Measurements from ENCODE around the gene FHAD1.

The FHAD1 gene

DNA sequence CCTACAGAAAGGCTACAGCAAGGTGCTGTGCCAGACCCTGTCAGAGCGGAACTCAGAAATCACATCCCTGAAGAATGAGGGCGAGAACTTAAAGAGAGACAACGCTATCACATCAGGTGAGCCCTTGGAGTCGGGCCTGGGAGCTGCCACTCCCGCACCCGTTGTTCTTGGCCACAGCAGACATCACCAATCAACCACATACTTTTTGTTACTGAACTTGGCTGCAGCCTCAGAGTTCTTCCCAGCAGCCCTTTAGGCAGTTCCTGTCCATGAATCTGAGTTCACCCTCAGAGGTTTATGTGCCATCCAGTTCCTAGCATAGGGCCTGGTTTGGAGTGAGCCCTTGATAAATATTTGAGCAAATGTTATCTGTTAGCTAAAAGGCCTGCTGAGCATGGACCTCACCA, 61.6 kb downstream of the FHAD1 start:
- no peak for DNase-seq

DNA sequence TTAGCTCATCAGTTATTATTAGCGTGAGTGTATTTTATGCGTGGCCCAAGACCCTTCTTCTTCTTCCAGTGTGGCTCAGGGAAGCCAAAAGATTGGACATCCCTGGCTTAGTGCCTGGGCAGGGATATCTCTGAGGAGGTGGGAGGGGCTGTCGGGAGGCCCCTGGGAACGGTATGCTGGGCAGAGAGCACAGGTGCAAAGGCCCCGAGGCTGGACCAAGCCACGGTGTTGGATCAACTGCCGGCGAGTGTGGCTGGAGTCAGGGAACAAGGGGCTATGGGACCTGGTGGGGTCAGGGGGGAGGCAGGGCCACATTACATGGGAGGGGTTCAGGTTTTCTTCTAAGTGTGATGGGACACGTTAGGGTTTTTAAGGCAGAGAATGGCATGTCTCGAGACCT, 62.7 kb downstream of the FHAD1 start:
- no peak for DNase-seq

DNA sequence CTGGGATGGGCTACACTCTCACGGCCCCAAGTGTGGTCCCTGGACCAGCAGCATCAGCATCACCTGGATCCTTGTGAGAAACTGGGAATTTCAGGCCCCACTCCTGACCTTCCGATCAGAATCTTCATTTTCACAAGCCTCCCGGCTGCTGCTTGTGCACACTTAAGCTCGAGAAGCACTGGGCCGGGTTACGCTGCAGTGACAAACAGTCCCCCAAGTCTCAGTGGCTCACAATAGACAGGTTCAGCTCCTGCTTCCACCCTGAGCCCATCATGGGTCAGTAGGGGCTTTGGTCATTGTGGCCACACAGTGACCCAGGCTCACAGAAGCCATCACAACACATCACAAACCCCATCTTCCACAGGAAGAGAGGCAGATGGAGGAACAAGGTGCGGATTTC, 63.5 kb downstream of the FHAD1 start:
- no peak for DNase-seq

DNA sequence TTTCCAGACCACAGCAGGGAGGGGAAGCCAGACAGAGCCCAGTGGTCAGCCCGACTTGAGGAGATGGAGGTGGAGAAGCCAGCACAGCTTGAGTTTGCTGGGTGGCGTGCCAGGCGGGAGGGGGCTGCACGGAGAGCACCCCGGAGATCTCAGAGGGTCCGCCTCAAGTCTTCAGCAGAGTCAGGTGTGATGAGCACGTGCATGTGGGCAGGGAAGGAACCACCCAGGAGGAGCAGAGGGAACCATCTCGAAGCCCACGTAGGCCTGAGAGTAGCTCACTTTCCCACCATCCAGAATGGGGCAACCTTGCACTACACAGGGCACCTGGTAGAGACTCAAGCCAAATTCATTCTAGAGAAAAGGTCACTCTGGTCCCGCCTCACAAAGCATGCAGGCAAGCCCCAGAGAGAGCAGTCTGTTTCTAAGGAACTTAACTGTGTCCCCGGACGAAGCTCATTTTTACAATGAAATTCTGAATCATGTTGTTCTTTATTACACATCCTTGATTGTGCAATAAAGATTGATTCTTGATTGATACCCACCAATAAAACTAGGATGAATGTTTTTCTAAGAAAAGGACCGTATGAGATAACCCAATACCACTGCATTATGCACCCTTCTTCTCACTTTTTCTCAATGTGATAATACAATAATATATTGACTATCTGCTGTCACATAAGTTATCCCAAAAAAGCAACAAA, 64.2 kb downstream of the FHAD1 start:
- DNase-seq = no peak

DNA sequence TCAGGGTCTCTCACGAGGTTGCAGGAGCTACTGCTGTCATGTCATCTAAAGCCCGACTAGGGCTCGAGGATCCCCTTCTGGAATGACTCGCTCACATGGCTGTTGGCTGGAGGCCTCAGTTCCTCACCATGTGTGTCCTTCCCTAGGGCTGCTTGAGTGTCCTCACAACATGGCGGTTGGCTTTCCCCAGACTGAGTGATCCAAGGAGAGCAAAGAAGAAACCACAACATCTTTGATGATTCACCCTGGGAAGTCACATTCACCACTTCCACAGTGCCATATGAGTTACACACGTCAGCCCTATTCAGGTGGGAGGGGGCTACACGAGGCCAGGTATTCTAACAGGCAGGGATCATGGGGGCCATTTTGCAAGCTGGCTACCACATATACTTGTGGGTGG, 64.9 kb downstream of the FHAD1 start:
- DNase-seq = no peak

DNA sequence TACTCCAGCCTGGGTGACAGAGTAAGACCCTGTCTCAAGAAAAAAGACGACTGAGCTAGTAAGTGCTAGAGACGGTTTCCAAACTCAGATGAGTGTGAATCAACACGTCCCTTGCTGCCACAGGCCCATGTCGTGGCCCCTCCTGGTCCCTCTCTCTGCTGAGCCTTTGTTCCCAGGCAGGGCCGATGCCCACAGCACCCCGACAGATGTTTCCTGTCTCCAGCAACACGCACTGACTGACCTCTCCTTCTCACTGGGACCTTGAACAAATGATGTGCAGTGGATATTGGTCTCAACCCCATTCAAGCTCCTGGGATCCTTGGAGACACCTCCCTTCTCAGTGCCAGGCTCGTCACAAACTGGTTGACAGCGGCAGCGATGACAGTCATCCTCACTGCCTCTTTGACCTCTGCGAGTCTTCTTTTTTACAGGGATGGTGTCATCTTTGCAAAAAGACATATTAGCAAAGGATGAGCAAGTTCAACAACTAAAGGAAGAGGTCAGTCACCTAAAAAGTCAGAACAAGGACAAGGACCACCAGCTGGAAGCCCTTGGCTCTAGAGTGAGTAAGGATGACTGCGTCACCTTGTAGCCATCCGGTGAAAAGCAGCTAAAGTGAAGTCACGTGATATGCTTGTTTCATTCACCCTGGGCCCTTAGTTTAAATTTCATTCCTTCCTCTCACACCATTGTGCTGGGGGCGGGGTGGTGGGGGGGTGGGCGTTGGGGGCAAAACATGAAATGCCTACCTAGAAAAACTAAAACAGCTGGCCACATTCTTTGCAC, 65.8 kb downstream of the FHAD1 start:
- DNase-seq = no peak

DNA sequence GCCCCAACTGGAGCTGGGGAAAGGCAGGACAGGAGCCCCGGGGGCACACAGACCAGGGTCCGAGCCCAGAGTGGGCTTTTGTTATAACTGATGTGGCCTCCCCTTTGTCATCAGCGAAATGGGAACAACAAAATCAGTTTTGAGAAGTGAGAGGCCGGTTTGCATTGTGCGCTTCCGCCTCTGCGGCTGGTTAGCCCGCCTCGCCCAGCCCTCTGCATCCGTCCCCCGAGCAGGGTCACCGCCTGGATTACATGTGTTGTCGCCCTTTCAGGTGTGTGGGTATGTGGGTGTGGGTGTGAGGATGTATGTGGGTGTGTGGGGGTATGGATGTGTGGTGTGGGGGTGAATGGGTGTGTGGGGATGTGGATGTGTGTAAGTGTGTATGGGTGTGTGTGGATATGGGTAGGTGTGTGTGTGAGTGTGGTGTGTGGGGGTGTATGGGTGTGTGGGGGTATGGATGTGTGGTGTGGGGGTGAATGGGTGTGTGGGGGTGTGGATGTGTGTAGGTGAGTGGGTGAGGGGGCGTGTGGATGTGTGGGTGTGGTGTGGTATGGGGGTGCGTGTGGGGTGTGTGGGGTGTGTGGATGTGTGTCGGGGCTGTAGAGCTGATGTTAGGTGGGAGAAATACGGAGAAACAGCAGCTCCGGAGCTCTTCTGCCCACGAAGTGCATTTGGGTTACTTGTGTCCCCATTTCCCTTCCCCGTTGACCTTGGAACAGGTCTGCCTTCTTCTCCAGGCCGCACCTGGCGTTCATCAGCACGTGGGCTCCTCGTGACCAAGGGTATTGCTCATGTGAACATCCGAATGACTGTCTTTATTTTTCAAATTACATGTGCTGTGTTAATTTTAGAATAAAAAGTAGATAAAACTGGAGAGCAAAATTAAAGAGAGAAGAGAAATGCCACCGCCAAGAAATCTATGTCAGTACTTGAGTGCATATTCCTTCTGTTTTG, 67.6 kb downstream of the FHAD1 start:
- DNase-seq = no peak

DNA sequence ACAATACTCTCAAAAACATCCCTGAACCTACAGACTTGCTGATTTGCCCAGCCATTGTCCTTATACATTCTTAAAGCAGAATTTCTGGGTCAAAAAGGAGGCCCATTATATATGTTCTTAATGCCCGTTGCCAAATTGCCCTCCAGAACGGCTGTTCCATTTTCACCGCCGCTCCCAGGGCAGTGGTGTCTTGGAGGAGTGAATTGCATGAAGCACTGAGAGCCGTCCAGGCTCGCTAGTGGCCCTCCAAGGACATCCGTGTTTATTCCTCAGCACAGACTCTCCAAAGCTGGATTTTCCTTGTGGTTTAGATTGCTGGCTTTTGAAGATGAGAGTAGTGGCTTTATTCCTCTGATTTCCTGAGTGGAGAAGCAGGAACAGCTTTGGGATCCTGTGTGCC, 68.8 kb downstream of the FHAD1 start:
- no peak for DNase-seq

DNA sequence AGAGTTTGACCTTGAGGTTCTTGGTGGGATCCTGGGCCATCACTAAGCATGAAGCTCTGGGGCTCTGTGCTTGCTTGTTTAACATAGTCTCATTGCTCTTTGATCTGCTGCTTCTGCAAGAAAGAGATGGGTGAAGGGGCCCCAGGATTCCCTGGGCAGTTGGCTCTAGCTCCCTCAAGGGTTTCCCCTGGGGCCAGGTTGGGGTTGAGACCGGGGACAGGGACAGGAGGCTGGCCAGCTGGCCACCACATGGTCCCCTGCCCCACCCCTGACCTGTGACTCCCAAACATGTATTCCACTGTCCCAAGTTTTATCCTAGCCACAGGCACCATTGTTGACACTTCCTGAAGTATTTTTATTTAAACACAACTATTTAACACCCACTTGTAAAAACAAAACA, 69.5 kb downstream of the FHAD1 start:
- no peak for DNase-seq

DNA sequence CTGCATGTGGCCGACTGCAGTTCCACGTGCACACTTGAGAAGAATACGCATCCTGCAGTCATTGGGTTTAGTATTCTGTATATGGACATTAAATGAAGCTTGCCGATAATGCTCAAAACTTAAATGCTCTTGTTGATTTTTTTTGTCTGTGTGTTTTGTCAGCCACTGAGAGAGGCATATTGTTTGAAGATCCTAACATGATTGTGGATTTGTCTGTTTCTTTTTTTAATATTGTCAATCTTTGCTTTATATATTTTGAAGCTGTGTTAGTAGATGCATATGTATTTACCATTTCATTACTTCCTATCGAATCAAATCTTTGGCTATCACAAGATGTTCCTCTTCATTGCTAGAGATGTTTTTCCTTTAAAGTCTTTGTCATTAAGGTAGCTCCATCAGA, 73.2 kb downstream of the FHAD1 start:
- DNase-seq = no peak

DNA sequence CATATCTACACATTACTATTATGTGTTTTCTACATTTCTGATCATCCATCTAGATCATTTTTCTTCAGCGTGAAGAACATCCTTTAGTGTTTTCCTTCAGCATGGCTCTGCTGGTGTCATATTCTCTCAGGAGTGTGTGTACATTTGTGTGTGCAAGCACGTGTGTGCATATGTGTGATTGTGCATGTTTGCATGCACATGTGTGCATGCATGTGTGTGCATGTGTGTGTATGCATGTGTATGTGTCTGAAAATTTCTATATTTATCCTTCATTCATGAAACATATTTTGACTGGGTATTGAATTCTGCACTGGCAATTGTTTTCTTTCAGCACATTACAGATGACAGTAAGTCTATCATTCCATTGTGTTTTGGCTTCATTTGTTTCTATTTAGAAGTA, 74.6 kb downstream of the FHAD1 start:
- DNase-seq = no peak

DNA sequence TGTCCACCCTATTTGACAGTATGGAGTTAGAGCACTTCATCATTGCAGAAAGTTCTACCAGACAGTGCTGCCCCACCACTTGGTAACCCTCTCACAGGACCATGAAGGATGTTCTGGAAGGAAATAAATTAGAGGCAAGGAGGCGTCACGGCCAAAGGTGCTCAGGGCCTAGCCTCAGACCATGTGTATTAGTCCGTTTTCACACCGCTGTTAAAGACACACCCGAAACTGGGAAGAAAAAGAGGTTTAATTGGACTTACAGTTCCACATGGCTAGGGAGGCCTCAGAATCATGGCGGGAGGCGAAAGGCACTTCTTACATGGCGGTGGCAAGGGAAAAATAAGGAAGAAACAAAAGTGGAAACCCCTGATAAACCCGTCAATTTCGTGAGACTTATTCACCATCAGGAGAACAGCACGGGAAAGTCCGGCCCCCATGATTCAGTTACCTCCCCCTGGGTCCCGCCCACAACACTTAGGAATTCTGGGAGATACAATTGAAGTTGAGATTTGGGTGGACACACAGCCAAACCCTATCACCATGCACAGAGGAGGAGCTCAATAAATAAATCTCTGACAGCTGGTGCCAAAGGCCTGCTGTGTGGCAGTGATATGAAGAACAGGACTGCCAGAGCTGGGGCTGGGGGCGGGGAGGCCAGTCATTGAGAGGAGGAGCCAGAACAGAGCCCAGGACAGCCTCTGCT, 75.8 kb downstream of the FHAD1 start:
- DNase-seq = no peak

DNA sequence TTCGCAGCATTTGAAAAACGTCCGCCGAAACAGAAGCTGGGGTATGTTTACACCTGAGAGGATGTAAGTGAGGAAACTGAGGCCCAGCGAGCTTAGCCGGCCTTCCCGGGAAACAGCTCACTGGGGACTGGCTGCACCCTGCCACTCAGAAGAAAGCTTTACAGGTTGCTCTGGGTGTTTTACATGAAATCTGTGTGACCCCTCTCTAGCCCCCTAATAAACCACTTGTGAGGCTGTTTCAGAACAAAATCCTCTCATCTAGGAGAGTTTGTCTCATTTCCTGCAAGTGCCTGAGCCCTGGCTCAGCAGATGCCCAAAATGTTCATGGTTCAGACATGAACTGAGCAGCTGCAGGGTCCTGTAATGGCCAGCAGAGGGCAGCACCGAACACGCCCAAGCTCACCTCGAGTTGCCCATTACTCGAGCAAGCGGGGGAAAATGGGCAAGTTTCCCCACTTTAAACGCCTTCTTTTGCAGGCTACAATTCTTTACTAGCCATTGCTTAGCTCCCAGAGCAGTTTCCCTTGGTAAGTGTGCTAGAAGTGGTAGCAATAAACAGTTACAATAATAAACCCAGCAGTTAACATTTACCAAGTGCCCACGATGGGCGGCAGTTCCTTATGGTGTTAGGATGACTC, 76.4 kb downstream of the FHAD1 start:
- peak; percentile 75 to 76 for DNase-seq

DNA sequence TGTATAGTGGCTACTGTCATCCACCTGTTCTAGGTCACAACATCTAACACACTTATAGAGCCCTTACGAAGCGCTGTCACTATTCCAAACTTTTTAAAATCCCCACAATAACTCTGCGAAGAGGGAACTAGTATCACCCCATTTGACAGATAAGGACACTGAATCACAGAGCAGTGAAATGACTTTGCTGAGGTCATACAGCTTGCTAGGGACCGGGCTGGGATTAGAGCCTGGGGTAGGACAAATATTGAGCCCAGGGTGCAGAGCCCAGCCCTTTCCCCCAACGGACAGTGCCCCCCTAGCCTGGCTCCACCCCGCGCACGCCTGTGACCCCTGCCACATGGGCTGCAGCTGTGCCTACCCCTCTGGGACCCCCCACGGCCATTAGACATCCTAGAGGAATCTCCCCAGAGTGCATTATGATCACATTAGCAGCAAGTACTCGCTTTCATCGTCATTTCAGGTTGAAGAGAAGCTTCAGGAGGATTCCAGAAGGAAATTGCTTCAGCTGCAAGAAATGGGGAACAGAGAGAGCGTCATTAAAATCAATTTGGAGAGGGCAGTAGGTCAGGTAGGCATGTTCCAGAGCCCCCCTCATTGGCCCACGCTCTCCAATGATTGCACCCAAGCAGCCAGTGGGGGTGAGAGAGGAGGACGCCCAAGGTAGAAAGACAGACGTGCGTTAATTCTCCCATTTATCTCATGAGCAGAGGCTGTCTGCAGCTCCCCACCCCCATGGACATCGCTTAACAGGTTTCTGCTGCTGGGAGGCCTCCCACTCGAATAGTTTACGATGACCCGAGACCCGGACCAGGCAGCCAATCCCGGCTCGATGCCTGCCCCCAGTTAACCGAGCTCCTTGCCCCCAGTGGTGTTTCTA, 77.2 kb downstream of the FHAD1 start:
- DNase-seq = no peak

DNA sequence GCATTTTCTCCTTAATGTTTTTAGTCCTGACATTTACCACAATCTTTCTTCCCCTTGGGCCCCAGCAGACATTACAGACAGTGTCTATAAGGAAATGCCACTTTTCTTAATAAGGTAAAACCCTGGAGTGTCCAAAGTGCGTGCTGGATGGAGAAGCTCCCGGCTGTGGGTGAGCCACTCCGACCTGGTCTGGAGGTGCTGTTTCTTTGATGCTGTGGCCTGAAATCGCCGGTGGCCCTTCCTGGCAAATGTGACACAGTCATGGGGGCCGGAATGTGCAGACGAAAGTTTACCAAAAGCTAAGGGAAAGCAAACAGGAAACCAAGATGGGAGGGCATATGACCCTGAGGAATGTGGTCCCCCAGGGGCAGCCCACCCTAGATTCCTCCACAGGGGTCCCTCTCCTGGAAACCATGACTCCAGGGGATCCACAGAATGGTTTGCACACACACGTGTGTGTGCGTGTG, 77.9 kb downstream of the FHAD1 start:
- DNase-seq = no peak

DNA sequence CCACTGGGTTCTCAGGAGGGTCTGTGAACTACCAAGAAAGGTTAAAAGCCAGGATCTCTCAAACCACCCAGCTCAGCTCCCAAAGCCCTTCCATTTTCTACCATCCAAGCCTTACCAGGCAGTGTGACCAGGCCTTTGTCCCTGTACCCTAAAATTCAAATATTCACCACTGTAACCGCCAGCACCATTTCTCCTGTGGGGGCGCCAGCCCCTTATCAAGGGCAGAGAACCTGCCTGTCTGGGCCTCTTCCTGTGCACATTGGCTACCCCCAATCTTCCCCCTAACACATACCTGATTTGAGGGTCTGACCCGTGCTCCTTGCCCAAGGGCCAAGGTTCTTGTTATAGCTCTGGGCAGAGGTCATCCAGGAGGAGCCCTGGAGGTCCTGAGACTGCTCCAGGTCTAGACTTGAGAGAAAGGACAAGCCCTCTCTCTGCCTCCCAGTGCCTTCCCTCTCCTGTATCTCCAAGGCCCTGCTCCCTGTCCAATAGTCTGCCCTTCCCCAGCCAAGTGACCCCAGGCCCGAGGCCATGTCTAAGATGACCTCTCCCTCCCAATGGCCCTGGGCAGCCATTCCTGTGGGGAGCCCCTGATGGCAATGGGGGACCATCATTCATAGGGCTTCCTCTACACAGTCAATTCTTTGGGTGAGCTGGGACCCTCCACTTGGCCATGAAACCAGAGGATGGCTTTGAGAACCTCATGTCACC, 78.5 kb downstream of the FHAD1 start:
- DNase-seq = no peak

DNA sequence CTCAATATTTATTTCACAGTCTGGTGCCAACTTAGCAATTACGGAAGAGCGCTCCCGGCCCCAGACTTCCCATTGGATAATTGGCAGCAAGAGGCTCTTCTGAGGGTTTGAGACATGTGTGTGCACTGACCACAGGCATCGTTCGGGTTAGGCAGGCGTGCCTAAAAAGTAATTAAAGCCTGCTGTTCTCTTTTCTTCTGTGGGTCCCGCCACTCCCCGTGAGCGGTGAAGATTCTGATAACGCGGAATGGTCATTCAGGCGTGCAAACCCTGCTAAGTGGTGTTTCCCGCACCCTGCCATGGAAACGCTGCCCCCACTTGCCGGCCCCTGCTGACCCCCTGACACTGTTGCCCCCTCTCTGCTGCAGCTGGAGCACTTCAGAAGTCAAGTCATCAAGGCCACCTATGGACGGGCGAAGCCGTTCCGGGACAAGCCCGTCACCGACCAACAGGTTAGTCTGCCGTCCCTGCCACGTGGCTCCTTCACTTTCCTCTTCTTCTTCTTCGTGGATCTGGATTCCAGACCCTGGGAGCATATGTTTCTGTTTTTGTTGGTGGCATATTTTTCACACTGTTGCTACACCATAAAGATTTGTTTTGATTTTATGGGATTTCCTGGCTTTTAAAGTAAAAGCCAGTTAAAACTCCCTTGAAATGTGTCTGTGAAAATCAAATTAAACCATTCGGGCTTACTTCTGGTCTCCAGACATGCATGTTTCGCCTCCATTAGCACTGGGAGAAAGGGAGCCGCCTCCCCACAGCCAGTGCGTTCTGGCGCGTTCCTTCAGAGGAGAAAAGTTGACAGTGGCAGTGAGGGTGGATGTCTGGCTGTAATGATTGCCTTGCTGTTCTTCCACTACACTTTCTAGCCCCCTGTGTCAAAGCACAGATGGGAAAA, 79.9 kb downstream of the FHAD1 start:
- DNase-seq = no peak

DNA sequence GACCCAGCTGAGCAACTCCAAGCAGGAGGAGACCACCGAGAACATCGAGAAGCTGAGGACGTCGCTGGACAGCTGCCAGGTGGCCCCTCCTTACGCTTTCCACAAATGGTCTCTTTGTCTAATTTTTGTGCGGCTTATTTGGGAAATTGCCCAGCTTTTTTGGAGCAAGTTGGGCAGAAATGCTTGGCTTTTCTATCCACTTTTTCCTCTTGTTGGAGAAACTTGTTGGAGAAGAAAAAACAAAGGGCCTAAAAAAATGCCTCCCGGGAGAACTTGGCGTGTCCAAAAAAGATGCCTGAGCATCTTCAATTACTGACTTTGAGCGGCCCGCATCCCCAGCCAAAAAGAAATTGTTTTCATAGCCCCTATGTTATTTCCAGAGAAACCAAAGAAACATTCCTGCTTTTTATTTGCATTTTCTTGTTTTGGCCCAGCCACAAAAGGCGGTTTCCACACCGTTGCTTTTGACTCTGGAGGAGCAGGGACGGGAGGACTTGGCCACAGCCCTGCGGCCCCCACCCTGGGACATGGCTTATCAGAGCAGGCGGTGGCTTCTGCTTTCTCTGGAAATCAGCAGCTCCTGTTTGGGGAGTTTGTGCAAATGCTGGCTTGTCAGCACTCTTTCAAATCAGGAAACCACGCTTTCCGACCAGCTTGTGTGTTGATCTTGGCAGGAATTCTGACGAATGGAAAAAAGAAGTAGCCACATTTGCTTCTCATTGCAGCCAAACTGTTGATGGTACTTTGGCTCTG, 81.5 kb downstream of the FHAD1 start:
- no peak for DNase-seq
